ENCODE measurements around the gene COMMD9.

GRCh38 chr11:36251823-36252222, 37.4 kb downstream of the COMMD9 start:
- no peak for TF ChIP-seq CTCF (conservative IDR thresholded peaks at IDR 0.05; ENCODE audit: low read depth, low read length)
- no peak for TF ChIP-seq EZH2 (IDR thresholded peaks at IDR 0.05; ENCODE audit: borderline replicate concordance, low read depth, low read length, poor library complexity, severe bottlenecking)

Measured in A673 (cell line).